ENCODE measurements around the gene SLC30A7.

The SLC30A7 gene

DNA sequence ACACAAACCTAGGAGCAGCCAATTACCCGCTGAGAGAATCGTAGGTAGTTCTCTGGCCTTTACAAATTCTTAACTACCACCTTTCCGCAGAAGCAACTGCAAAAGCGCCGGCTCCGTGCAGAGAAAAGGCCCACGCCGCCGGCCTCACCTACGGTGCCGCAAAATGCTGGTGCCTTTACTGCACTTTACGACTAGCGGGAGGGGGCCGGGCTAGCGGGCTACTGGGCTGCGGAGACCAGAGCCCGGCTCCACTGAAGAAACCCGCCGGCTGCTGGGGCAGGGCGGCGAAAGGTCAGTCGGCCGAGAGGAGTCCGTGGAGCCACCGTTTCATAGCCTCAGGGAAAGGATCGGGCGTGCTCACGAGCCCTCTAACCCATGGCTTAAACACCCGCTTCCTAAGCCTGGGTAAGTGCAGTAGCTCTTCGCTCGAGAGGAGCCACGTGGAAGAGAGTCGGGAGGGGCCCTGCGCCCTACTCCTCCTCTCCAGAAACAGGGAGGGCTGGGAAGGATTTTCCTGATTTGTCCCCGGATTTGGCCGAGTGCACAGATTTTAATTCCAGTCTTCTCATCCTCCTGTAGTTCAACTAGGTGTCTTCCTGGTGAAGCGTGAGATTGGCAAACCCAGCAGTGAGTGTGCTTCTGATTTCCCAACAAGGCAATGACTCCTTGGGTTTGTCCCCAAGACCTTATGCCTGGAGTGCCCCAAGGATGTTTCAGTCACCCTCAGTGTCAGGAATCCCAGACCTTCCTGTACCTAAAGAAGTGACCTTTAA is 130.0 kb downstream of the SLC30A7 start, which contains the start of gene DPH5:
Gene DPH5 (minus strand): TSS at position 128 of the 773 bp plus-strand sequence. CDS start 341 bp downstream, outside the sequence.
- Histone ChIP-seq H3K4me3 (ENCODE audit: low read depth, low read length) (peak within 1 kb of the TSS; percentile 80), H3K27ac (peak within 1 kb of the TSS; percentile 82), H3K36me3 (replicated peaks) (no peaks in the 10 kb centered on the region), H3K27me3 (replicated peaks) (no peaks in the 10 kb centered on the region)
- TF ChIP-seq, protein P1, sequence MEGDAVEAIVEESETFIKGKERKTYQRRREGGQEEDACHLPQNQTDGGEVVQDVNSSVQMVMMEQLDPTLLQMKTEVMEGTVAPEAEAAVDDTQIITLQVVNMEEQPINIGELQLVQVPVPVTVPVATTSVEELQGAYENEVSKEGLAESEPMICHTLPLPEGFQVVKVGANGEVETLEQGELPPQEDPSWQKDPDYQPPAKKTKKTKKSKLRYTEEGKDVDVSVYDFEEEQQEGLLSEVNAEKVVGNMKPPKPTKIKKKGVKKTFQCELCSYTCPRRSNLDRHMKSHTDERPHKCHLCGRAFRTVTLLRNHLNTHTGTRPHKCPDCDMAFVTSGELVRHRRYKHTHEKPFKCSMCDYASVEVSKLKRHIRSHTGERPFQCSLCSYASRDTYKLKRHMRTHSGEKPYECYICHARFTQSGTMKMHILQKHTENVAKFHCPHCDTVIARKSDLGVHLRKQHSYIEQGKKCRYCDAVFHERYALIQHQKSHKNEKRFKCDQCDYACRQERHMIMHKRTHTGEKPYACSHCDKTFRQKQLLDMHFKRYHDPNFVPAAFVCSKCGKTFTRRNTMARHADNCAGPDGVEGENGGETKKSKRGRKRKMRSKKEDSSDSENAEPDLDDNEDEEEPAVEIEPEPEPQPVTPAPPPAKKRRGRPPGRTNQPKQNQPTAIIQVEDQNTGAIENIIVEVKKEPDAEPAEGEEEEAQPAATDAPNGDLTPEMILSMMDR (IDR thresholded peaks at IDR 0.05; ENCODE audit: low read depth, low read length, missing control alignments), result no peak
- in situ Hi-C loops (cut with HindIII; ENCODE audit: low pct_ligation_motif_present, low sequenced_read_pairs), result no loop called here
- DNase-seq, result peak; percentile 94

DNA sequence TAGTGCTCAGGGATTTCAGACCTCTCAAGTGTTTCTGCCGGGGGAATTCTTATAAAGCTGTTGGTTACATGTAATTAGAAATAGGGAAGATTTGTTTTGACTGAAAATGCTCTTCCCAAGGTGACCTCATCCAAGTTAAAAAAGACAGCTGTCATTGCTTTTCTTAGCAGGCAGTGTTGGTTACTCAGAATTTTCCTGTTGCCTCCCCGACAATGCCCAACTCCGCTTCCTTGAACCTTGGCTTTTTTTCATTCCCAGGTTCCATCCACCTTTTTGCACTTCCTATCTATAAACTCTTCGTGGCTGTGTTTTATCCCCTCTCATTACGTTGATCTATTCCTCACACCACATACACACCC is 130.5 kb downstream of the SLC30A7 start:
- in situ Hi-C loops (cut with HindIII; ENCODE audit: low pct_ligation_motif_present, low sequenced_read_pairs), result no loop called here
- Histone ChIP-seq H3K27me3 (replicated peaks) (no peaks in the 10 kb centered on the region), H3K4me3 (ENCODE audit: low read depth, low read length) (peak overlapping the region; percentile 80), H3K36me3 (replicated peaks) (no peaks in the 10 kb centered on the region), H3K27ac (peak overlapping the region; percentile 82)
- DNase-seq, result no peak
- TF ChIP-seq, protein P1 (IDR thresholded peaks at IDR 0.05; ENCODE audit: low read depth, low read length, missing control alignments), result no peak

DNA sequence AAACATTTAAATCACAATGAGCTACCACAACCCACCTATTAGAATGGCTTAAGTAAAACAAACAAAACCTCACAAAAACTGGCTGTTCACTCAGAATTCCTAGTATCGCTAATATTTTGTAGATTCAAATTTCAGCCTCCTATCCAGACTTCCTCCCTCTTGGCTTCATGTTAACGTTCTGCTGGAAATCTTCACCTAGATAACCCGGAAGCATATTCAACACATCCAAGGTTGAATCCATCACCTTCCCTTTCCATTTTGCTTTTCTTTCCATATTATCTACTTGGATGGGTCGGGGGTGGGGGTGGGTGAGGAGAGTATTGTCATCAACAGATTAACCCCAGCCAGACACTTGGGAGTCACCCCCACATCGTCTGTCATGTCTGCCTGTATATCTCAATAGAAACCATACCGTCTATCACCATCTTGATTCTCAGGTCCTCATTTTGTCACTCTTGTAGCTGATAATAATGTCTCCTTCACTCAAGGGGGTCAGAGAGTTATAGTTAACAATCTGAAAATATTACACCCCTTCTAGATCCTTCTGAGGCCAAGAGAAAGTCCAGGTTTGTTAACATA is 131.4 kb downstream of the SLC30A7 start:
- Histone ChIP-seq H3K4me3 (ENCODE audit: low read depth, low read length) (no peak overlapping the region), H3K36me3 (replicated peaks) (no peaks in the 10 kb centered on the region), H3K27me3 (replicated peaks) (no peaks in the 10 kb centered on the region), H3K27ac (no peak overlapping the region)
- in situ Hi-C loops (cut with HindIII; ENCODE audit: low pct_ligation_motif_present, low sequenced_read_pairs), result no loop called here
- no peak for DNase-seq
- TF ChIP-seq, protein P1 (IDR thresholded peaks at IDR 0.05; ENCODE audit: low read depth, low read length, missing control alignments), result no peak

DNA sequence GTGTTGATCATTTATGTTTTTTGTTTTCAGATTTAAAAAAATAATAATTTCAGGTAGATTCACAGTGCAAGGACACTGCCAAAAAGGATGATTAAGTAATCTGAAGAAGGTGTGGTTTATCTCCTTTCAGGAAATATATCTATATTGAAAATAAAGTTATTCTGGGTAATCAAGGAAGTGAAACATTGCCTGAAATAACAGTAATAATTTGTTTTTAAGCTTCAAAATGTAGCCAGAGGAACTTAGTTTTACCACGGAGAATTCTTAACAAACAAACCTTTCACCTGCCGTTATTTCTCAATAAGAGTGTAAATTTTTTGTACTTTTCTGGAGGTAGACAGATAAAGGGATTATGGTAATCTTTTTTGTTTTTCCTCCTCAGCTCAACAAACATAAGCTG is 132.6 kb downstream of the SLC30A7 start:
- Histone ChIP-seq H3K36me3 (replicated peaks) (no peaks in the 10 kb centered on the region), H3K27me3 (replicated peaks) (no peaks in the 10 kb centered on the region), H3K4me3 (ENCODE audit: low read depth, low read length) (no peak overlapping the region), H3K27ac (no peak overlapping the region)
- no peak for DNase-seq
- TF ChIP-seq, protein P1 (IDR thresholded peaks at IDR 0.05; ENCODE audit: low read depth, low read length, missing control alignments), result no peak
- in situ Hi-C loops (cut with HindIII; ENCODE audit: low pct_ligation_motif_present, low sequenced_read_pairs), result no loop called here

DNA sequence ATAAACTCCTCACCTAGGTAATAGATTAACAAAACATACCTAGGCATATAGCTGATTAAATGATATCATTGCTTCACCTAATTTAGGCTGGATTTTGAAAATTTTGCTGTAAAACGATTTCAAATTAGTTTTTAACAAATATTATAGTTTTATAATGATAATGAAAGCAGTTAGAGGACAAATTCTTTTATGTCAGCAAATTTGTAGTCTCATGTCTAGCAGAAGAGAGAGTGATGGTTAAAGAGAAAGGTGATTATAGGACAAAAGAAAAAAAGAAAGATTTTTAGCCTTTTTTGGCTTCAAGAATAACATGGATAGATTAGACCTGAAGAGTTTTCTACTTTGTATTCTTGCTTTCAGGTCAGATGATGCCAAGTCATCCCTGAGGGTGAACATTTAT is 133.3 kb downstream of the SLC30A7 start:
- no peak overlapping the region for H3K27ac ChIP-seq
- no peak for DNase-seq
- in situ Hi-C loops (cut with HindIII; ENCODE audit: low pct_ligation_motif_present, low sequenced_read_pairs), result no loop called here
- H3K27me3 ChIP-seq (replicated peaks), result no peaks in the 10 kb centered on the region
- TF ChIP-seq, protein P1 (IDR thresholded peaks at IDR 0.05; ENCODE audit: low read depth, low read length, missing control alignments), result no peak
- no peak overlapping the region for H3K4me3 ChIP-seq (ENCODE audit: low read depth, low read length)
- H3K36me3 ChIP-seq (replicated peaks), result no peaks in the 10 kb centered on the region
